HG03139 (cell line): ENCODE data around the gene JPT2.

Experiments used
- ATAC-seq: cut with Tn5 transposase; IDR thresholded peaks from one replicate; pipeline ENCODE4 v1.9.1; 2021; ENCODE audit not compliant: unreplicated experiment

The JPT2 gene, protein sequence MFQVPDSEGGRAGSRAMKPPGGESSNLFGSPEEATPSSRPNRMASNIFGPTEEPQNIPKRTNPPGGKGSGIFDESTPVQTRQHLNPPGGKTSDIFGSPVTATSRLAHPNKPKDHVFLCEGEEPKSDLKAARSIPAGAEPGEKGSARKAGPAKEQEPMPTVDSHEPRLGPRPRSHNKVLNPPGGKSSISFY

DNA sequence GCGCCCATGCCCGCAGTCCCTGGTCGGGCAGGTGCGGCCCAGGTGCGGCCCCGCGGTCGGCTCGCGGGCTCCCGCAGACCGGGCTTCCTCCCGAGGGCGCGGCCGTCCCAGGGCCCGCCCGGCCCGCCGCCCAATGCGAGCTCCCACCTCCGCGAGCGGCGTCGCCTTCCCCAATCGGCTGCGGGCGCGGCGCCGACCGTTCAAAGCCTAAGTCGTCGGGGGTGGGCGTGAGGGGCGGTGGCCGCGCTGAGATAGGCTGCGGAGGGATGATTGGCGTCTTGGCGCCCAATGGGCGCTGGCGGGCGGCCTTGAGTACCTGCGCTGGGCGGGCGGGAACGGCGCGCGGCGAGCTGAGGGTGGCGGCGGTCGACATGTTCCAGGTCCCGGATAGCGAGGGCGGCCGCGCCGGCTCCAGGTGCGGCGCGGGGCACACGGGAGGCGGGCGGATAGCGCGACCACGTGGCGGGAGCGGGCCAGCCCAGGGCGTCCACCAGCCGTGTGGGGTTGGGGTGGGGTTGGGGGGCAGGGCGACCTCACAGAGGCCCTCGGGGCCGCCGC lies at the start of gene JPT2:
TSS of gene JPT2 (plus strand) at position 338 of the 558 bp plus-strand sequence. CDS start at position 372, 34 bp downstream.
- peak; percentile 91 for ATAC-seq

DNA sequence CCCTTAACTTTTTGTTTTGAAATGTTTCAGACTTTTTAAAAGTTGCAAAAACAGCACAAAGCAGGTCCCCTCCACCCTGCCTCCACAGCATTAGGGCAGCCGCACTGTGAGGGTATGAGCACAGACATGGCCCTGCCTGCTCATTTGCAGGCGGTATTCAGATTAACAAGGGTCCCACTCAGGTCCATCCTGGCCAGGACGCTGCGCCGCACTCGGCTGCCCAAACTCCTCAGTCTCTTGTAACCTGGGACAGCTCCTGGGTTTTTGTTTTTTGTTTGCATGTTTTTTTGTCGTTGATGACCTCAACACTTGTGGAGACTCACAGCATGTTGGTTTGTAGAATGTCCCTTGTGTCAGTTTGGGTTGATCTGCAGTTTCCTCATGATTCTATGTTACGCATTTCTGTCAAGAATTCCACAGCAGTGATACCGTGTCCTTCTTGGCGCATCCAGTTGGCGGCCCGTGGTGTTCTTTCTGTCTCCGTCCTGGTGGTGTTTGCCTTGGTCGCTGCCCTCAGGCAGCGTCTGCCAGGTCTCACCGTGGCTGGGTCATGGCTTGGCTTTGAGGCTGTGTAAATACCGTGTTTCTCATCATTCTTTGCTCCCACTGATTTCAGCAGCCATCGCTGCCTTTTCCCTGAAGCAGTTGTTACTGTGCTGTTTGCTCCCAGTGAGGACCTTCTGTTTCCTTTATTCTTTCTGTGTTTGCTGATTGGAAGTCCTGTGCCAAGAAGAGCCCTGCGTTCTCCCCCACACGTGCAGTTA lies 47.4 kb upstream of the JPT2 start:
- no peak for ATAC-seq

DNA sequence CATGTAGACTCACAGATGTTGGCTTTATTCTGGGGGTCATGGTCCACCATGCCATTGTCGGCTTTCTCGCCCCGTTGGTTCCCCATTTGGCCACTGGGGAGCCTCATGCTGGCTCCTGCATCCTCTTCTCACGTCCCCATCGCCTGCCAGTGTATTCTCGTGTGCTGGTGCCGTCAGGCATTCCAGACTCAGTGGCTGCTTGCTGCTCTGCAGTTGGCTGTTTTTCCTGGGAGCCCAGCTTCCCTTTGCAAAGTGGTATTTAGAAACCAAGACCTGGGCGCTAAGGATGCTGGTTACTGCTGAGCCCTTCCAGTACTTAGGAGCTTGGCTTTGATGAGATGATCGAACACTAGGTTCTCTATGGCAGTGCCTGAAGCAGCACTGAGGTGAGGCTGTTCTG lies 46.8 kb upstream of the JPT2 start:
- ATAC-seq: no peak

DNA sequence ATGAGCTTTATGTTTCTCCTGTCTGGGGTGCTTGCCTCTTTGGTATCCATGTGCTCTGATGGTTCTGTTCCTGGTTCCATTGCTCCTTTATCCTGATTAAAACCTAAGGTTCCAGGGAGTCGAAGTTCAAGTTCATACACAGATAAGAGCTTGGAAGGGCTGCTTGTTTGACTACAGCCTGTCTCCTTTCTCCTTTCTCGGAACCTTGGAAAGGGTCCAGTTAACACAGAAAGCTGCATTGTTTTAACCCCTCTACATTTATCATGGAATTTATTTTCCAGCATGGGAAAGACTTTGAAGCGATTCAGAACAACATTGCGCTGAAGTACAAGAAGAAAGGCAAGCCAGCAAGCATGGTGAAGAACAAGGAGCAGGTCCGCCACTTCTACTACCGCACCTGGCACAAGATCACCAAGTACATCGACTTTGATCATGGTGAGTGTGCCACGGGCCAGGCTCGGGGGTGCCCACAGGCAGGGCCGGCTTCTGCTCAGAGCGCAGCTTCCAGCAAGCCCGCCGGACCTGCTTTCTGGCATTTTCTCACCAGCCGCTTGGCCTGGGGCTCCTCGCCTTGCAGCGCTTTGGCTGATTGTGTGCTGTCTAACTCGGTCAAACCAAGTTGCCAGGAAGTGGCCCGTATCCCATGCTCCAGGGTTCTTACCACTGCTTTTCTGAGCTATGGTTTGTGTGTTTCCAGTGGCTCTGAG lies 46.0 kb upstream of the JPT2 start:
- no peak for ATAC-seq

DNA sequence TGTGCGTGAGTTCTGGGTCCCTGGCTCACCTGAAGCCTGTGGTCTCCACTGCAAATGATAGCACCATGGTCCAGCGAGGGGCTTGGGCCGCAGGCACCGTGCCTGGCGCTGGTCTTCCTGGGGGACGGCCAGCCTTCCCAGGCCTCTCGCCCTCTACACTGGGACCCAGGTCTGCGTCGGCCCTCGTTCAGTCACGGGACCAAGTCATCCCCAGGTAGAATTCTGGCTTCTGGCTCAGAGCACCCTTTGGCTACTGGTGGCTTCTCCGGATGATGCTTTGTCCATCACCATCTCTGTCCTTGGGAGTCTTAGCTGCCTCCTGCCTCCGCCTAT lies 45.5 kb upstream of the JPT2 start:
- ATAC-seq: no peak

DNA sequence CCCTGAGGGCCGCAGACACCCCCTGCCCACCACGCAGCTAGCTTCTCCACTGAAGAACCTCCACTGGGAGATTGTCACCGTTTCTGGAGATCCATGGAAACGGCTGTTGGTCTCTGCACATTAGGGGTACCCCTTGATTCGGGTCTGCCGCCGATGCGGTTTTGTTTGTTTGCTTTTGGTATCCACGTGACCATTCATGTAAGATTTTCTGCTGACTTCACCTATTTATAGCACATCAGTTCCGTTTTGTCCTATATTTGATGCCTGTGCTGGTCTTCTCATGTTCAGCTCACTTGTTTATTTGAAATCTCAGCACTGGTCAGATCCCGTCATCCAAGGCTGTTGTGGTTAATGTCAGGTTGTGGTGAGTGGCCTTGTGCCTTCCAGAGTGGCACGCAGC lies 44.8 kb upstream of the JPT2 start:
- ATAC-seq: no peak

DNA sequence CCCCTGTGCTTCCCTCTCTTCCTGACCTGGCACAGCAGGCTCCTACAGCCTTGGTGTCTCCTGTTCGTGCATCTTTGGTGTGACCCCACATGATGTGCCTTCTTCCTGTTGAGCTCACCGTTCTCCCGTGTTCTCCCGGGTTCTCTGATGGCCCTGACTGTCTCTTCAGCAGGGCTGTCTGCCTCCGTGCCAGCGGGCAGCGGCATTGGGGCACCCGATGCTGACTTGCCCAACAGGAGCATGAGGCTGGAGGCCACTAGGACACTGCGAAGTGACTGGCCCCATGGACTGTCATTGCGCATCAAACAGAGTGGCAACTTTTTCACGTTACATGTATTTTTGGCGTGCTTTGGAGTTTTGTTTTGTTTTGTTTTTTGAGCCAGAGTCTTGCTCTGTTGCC lies 43.5 kb upstream of the JPT2 start:
- no peak for ATAC-seq

DNA sequence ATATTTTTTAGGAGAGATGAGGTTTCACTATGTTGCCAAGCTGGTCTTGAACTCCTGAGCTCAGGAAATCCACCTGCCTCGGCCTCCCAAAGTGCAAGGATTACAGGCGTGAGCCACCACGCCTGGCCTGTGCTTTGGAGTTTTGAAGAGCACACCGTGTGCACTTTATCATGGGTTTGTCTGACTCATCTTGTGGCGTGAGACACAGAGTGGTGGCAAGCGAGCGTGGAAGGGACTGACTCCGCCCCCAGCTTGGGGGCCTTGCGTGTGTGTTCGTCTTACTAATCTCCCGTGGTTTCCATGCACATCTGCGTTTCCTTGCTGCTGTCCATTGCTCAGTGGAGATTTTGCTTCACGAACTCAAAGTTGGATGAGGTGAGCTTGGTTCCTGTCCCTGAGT lies 43.0 kb upstream of the JPT2 start:
- no peak for ATAC-seq

DNA sequence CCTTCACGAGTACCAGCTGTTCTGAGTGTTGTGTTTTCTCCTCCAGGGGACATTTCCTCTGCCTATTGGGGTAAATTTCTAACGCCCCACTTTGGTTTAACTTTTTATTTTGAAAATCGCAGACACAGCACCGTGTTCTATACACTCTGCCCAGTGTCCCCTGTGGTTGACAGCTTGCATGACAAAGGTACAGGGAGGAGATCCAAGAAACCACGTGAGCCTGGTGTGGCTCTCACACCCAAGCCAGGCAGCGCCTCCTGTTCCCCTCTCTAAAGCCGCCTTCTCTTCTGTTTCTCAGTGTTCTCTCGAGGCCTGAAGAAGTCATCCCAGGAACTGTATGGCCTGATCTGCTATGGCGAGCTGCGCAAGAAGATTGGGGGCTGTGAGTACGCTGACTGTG lies 40.6 kb upstream of the JPT2 start:
- no peak for ATAC-seq

DNA sequence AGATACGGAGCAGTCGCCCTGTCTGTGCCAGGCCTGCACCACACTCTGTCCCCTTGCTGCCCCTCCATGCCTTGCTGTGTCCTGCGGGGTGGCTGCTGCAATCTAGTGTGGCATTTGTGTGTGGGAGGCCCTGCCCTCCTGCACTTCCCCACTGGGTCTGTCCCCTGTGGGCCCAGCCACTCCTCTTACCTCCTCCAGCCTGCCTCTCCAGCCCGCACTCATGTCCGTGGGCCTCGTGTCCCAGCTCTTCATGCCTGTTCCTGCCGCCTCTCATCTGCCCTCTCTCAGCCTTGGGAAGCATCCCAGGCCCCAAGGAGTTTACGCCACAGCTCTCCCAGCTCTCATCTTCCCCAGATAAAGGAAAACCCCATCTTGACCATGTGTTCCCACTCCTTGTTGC lies 39.3 kb upstream of the JPT2 start:
- no peak for ATAC-seq

DNA sequence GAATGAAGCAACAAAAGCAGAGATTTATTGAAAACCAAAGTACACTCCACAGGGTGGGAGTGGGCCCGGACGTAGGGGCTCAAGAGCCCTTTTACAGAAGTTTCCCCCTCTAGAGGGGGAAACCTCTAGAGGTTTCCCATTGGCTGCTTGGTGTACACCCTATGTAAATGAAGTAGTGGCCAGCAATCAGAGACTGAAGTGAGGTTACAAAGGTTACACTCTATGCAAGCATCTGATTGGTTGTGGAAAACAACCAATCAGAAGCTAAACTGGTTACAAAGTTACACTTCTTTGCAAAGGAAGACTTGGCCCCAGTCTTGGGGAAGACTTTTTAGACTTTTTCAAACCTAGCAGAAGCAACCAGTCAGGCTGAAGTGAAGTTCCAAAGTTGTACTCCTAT lies 38.8 kb upstream of the JPT2 start:
- ATAC-seq: no peak

DNA sequence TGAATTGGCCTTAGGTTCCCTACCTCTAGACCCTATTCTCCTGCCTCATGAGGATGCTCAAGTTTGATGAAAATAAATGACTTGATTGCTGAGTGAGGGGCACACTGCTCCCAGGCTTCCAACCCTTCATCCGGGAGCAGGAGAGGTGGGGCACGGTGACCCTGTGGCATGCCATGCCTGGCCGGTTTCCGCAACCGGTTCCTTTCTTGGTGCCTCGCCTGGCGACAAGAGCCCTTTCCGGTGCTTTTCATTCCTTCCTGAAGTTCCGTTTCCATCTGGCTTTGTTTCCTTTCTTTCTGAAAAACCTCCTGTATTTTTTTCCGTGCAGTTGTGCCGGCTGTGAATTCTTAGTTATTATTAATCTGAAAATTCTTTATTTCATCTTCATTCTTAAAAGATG lies 38.2 kb upstream of the JPT2 start:
- ATAC-seq: no peak

DNA sequence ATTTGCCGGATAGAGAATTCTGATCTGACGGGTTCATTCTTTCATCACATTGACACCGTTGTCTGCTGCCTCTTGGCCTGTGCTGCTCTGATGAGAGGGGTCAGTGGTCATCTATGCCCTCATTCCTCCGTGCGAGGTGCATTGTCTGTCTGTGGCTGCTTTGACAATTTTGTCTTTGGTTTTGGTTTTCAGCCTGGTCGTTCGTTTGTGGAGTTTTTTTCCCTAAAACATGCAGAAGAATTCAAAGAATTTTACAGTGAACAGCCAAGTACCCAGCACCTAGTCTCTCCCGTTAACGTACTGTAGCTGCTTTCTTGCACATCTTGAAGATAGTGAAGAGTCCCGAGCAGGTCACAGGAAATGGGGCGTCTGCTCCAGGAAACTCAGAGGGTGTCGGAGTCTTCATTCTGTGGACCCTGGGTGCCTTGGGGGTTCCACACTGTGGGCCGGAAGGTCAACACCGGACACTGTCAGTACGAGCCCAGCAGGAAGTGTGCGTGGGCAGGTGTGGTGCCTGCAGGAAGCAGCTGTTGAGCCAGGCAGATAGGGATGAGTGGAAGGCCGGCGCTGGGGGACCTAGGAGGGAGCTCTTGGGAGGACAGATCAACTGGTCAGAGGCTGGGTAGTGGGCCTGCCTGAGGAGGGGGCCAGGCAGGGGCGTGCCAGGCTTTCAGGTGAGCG lies 37.7 kb upstream of the JPT2 start:
- no peak for ATAC-seq

DNA sequence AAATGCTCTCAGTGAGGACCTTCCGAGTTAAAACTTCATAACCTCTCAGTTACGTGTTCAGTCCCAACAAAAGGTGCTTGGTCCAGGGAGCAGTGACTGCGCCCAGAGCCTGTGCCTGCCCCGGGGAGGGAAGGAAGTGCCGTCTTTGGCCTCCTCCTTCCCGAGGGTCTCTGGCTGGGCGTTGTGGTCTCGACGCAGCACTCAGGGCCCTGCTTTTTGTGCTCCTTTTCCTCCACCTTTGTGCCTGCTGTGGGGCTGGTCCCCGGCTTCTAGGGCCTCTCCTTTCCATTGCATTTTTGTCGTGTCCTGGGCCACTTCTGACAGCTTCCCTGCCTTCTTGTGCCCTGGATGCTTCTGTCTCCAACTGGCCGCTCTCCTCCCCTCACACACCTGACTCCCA lies 36.8 kb upstream of the JPT2 start:
- no peak for ATAC-seq

DNA sequence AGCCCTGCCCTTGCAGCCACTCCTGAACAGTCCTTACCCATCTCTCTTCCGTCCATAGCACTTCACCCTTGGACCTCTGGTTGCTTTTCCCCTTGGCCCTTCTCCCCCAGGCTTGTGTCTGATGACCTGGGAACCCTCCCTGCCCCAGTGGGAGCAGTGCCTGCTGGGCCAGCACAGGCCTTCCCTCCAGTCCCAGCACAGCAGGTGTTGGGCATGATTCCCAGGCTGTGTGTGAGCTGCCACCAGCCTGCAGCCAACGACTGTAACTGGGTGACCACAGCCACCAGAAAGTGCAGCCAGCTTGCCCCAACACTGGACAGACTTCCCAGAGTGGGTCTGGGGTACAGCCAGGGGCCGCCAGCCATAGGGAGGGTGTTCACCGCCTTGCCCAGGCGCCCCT lies 35.9 kb upstream of the JPT2 start:
- no peak for ATAC-seq

DNA sequence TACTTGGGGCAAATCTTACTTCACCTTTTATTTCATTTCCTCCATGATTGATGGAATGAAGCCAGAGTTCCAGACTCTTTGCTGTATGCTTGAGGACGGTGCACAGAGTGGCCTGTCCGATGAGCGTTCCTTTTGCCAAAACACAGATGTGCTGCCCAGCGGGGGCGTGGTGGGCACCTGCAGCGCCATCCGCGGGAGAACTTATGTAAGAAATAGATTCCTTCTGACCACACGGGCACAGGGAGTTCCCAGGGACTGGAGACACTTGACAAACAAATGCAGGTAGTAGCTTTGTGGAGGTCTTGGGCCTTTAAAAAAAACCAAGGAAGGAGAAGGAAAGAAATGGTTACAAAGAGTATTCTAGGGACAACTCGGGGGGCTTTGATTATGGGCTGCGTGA lies 35.3 kb upstream of the JPT2 start:
- no peak for ATAC-seq

DNA sequence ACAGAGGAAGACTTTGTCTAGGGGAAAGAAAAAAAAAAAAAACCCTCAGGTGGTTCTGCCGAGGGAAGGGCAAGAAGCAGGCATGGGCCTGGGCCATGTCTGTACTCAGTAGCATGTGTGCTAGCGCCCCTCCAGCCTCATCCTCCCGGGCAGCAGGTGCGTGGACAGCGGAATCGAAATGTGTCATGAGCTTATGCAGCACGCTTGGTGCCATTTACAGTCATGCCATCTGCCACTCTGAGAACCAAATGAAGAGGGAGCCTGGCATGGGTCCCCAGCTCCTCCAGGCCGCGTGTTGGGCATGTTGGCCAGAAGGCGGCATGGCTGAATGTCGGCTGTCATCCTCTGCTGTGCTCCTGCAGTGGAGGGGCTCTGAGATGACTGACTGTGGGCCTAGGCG lies 34.6 kb upstream of the JPT2 start:
- no peak for ATAC-seq

DNA sequence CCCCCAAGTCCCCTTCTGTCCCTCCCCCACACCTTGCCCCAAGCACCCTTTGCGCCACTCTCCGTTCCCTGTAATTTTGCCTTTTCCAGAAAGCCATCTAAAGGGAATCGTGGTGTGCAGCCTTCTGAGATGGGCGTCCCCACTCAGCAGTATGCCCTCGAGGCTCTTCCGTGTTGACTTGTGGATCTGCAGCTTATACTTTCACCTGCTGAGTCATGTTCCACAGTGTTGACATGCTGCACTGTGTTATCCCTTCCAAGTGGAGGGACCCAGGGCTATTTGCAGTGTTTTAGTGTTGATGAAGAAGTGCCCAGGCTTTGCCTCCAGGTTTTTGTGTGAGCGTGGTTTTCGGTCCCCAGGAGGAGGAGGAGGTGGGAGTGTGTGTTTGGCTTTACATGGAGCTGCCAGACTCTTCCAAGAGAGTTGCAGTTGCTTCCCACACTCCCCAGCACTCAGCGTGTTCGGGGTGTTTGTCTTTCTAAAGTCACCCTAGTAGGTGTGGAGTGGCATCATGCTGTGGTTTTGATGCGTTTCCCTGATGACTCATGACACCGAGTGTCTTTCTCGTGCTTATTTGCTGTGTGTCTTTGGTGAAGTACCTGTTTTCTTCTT lies 32.1 kb upstream of the JPT2 start:
- ATAC-seq: no peak

DNA sequence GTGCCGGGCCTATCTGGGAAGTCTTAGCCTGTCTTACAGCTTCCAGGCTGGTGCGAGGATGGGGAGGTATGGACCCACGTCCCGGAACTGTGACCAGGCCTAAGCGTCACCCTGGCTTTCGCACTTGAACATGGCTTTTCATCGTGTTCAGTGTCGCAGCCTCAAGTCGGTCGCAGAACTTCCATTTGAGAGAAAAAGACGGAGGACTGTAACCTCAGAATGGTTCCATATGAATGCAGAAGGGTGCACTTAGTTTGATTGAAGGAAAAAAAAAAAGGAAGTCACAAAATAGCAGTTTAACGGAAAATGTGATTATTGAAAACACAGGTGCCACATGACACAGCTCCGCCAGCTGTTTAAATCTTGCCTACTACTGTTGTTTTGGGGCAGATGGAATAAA lies 30.2 kb upstream of the JPT2 start:
- ATAC-seq: no peak

DNA sequence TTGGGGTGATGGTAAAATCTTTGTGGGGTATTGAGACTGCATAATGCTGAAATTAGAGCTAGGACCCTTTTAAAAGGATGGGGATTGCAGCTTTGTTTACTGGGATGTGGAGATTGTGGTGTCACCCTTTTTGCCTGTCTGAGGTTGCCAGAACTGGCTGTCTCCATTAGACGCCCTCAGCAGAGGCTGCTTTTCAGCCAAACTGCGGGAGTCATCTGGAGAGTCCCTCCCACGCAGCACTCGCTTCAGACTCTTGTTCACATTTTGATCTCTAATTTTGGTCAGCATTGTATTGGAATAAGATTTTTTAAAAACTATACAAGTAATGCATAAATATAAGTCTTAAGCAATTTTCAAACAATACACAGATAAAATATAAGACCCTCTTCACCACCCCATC lies 27.9 kb upstream of the JPT2 start:
- ATAC-seq: no peak
